ENCODE results near the gene MARS2. TPM values are rescaled to one million over a fixed set of nuclear protein-coding genes. Genes with fewer than 3 reads are reported as not detected.
"Not testable (repeated sequence)": the region's sequence is repeated elsewhere in the genome, so short reads cannot be mapped to it uniquely, and the experiment has no call there.

MARS2 gene
- total and polyA plus RNA-seq, 2 donors from 2014 or later = 3.2 to 6.3 TPM

- FAIRE-seq = not testable (repeated sequence)
These were observed 9.2 kb upstream of the MARS2 start for GRCh38 chr2:197695971-197696370.

GRCh38 chr2:197696571-197696970 is 8.6 kb upstream of the MARS2 start:
- H3K4me1 ChIP-seq (ENCODE audit: control insufficient read depth in 2 of 3, insufficient read depth in 2 of 3, low read depth in 1 of 3, low read length in 3 of 3); H3K9me3 ChIP-seq (ENCODE audit: control insufficient read depth in 2 of 3, insufficient read depth in 1 of 3, low read length in 3 of 3); H3K36me3 ChIP-seq (ENCODE audit: control insufficient read depth in 2 of 3, insufficient read depth in 3 of 3, low read length in 3 of 3); DNase-seq; intact Hi-C loops (cut with DNase I); H3K27ac ChIP-seq (ENCODE audit: low read depth in 2 of 2, low read length in 2 of 2); FAIRE-seq; H3K27me3 ChIP-seq (ENCODE audit: control insufficient read depth, insufficient read depth, low read length); H3K4me3 ChIP-seq (ENCODE audit: low read length in 3 of 3); H3K9ac ChIP-seq (ENCODE audit: low read length in 3 of 3): not testable (repeated sequence)

More at GRCh38 chr2:197695971-197696370, 9.2 kb upstream of the MARS2 start:
- DNase-seq; H3K4me3 ChIP-seq (ENCODE audit: low read length in 3 of 3); H3K4me1 ChIP-seq (ENCODE audit: control insufficient read depth in 2 of 3, insufficient read depth in 2 of 3, low read depth in 1 of 3, low read length in 3 of 3); intact Hi-C loops (cut with DNase I); H3K27me3 ChIP-seq (ENCODE audit: control insufficient read depth, insufficient read depth, low read length); H3K36me3 ChIP-seq (ENCODE audit: control insufficient read depth in 2 of 3, insufficient read depth in 3 of 3, low read length in 3 of 3); H3K27ac ChIP-seq (ENCODE audit: low read depth in 2 of 2, low read length in 2 of 2); H3K9ac ChIP-seq (ENCODE audit: low read length in 3 of 3); H3K9me3 ChIP-seq (ENCODE audit: control insufficient read depth in 2 of 3, insufficient read depth in 1 of 3, low read length in 3 of 3): not testable (repeated sequence)

- H3K36me3 ChIP-seq (ENCODE audit: control insufficient read depth in 2 of 3, insufficient read depth in 3 of 3, low read length in 3 of 3); H3K27me3 ChIP-seq (ENCODE audit: control insufficient read depth, insufficient read depth, low read length); DNase-seq; intact Hi-C loops (cut with DNase I); H3K9ac ChIP-seq (ENCODE audit: low read length in 3 of 3); H3K4me3 ChIP-seq (ENCODE audit: low read length in 3 of 3); H3K9me3 ChIP-seq (ENCODE audit: control insufficient read depth in 2 of 3, insufficient read depth in 1 of 3, low read length in 3 of 3); FAIRE-seq; H3K27ac ChIP-seq (ENCODE audit: low read depth in 2 of 2, low read length in 2 of 2); H3K4me1 ChIP-seq (ENCODE audit: control insufficient read depth in 2 of 3, insufficient read depth in 2 of 3, low read depth in 1 of 3, low read length in 3 of 3): not testable (repeated sequence)
These were observed 5.4 kb upstream of the MARS2 start for GRCh38 chr2:197699724-197700123.

- Histone ChIP-seq H3K36me3 (ENCODE audit: control insufficient read depth in 2 of 3, insufficient read depth in 3 of 3, low read length in 3 of 3) (no peaks in the 10 kb centered on the region), H3K9ac (ENCODE audit: low read length in 3 of 3) (no peak overlapping the region), H3K4me3 (ENCODE audit: low read length in 3 of 3) (no peak overlapping the region), H3K4me1 (ENCODE audit: control insufficient read depth in 2 of 3, insufficient read depth in 2 of 3, low read depth in 1 of 3, low read length in 3 of 3) (peaks cover 0 to under 1% (median 0%) of the 10 kb centered on the region in 3 donors), H3K9me3 (ENCODE audit: control insufficient read depth in 2 of 3, insufficient read depth in 1 of 3, low read length in 3 of 3) (no peaks in the 10 kb centered on the region), H3K27me3 (ENCODE audit: control insufficient read depth, insufficient read depth, low read length) (no peaks in the 10 kb centered on the region), H3K27ac (ENCODE audit: low read depth in 2 of 2, low read length in 2 of 2) (no peak overlapping the region)
- FAIRE-seq = no peak
- DNase-seq = no peak
- intact Hi-C loops (cut with DNase I) = no loop called here
- TF ChIP-seq CTCF (IDR thresholded peaks at IDR 0.05; ENCODE audit: borderline replicate concordance, extremely low read depth, insufficient read depth) = no peak
These were observed 4.2 kb upstream of the MARS2 start for GRCh38 chr2:197700960-197701359.

- DNase-seq (no peak), FAIRE-seq (peak; percentile 49)
- Histone ChIP-seq H3K4me3 (ENCODE audit: low read length in 3 of 3) (peak overlapping the region; percentile 90 to 95 (median 94)), H3K27me3 (ENCODE audit: control insufficient read depth, insufficient read depth, low read length) (no peaks in the 10 kb centered on the region), H3K27ac (ENCODE audit: low read depth in 2 of 2, low read length in 2 of 2) (peak overlapping the region; percentile 69 to 84), H3K4me1 (ENCODE audit: control insufficient read depth in 2 of 3, insufficient read depth in 2 of 3, low read depth in 1 of 3, low read length in 3 of 3) (peaks cover 0 to 16% (median 7%) of the 10 kb centered on the region in 3 donors), H3K36me3 (ENCODE audit: control insufficient read depth in 2 of 3, insufficient read depth in 3 of 3, low read length in 3 of 3) (no peaks in the 10 kb centered on the region), H3K9me3 (ENCODE audit: control insufficient read depth in 2 of 3, insufficient read depth in 1 of 3, low read length in 3 of 3) (no peaks in the 10 kb centered on the region), H3K9ac (ENCODE audit: low read length in 3 of 3) (peak overlapping the region; percentile 86 to 95 (median 88))
- no peak for TF ChIP-seq CTCF (IDR thresholded peaks at IDR 0.05; ENCODE audit: borderline replicate concordance, extremely low read depth, insufficient read depth)
- intact Hi-C loops (cut with DNase I) = no loop called here
These were observed 592 bp upstream of the MARS2 start for GRCh38 chr2:197704434-197705120.

Measured in kidney (tissue), 14 donors.